Testis (tissue), 3 donors: Measurements from ENCODE around the gene HSD3B7. TPM values are rescaled to one million over a fixed set of nuclear protein-coding genes. Genes with fewer than 3 reads are reported as not detected.
"Not testable (repeated sequence)": the region's sequence is repeated elsewhere in the genome, so short reads cannot be mapped to it uniquely, and the experiment has no call there.

Source experiments
- DNase-seq: peaks from one replicate; pipeline ENCODE4 v3.0.0-alpha.2; 2019
- H3K27ac ChIP-seq, 2 donors: fragments of 200-600 bp; sonication (generic); one replicate each; pipeline ENCODE4 v1.5.1; 2019
- H3K27me3 ChIP-seq: fragments of 200-600 bp; sonication (generic); one replicate; pipeline ENCODE4 v1.5.1; 2019
- H3K36me3 ChIP-seq: fragments of 200-600 bp; sonication (generic); one replicate; pipeline ENCODE4 v1.5.1; 2017; ENCODE audit warnings: low read depth; ENCODE audit errors: missing control alignments
- H3K4me1 ChIP-seq: fragments of 200-600 bp; sonication (generic); one replicate; pipeline ENCODE4 v1.5.1; 2019
- H3K4me3 ChIP-seq, 2 donors: fragments of 200-600 bp; sonication (generic); one replicate each; pipeline ENCODE4 v1.5.1; 2017 to 2019
- H3K9me3 ChIP-seq: fragments of 200-600 bp; sonication (generic); one replicate; pipeline ENCODE4 v1.5.1; 2017
- POLR2A ChIP-seq: fragments of 450-650 bp; IDR thresholded peaks from one replicate; pipeline ENCODE4 v1.6.1; 2017; ENCODE audit warnings: antibody characterized with exemption, mild to moderate bottlenecking, moderate library complexity
- WGBS, 2 donors: methylation state at CpG; one replicate each; pipeline ENCODE4 v1.1.5; 2018; 5-methylcytosine and 5-hydroxymethylcytosine counted together
- intact Hi-C: fragments of 100-400 bp; cut with DNase I; formaldehyde crosslinking; loops from one replicate; pipeline ENCODE4 v1.15.1; 2023; ENCODE audit warnings: low total_unique reads
- polyA plus RNA-seq: library from polyadenylated mRNA; stranded (reverse); fragments of 350-450 nt; fragmentation: Illumina TruSeq; extraction: RNeasy Lipid Tissue Mini Kit (QIAGEN cat#74804); gene quantifications from one replicate; pipeline ENCODE4 v1.2.3, GENCODE V29; 2014; ENCODE audit warnings: low read depth, low replicate concordance; ENCODE audit not compliant: insufficient read depth
- total RNA-seq, 2 donors: library from RNA; depleted of rRNA; stranded (reverse); fragments of >200 nt; gene quantifications; one replicate each; pipeline ENCODE4 v1.2.3, GENCODE V29; 2016
- TF ChIP-seq, protein P1 (sequence below), 3 experiments: fragments of 450-650 bp in 2 of 3; fragments of 200-600 bp in 1 of 3; sonication (generic) in 1 of 3; IDR thresholded peaks; one replicate each; pipeline ENCODE4 v1.5.1; 2016 to 2019; ENCODE audit warnings: antibody characterized with exemption in 3 of 3, mild to moderate bottlenecking in 2 of 3, moderate library complexity in 1 of 3

Gene HSD3B7
- total and polyA plus RNA-seq, 3 donors from 2014 or later, result 5.7 to 8.9 (median 7.4) TPM

DNA sequence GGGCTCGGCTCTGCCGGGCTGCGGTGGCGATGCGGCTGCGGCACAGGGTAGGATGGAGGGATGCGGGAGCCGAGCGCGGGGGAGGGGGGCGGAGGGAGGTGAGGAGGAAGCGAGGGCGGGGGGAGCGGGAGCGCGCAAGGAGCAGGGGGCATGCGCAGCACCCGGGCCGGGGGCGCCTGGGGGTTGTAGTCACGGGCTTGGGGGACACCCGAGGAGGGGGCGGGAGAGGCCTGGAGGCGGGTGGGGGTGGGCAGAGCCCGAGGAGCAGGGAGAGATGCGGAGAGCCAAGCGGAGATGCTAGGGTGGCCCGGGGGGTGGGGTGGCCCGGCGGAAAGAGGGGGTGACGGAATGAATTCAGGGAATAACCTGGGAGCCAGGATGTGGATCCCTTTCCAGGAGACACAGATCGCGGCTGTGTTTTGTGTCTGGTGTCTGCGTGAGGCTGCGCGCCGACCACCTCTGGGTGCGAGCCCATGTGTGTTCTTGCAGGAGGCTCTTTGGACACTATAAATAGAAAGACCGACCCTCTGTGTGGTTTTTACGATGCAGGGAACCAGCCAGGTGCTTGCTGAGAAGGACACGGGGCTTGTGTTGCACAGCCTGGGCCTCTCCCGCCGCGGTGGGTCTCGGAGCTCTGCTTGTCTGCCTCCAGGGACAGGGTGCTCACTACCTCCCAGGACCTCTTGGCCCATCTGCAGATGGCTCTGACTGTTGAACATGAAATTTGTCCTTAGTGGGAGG lies 25.7 kb downstream of the HSD3B7 start, which contains the start of gene STX1B:
TSS of gene STX1B (minus strand) at position 54 of the 741 bp plus-strand sequence. CDS start 242 bp downstream, outside the sequence.
- Histone ChIP-seq H3K4me1 (no peaks in the 10 kb centered on the region), H3K9me3 (no peaks in the 10 kb centered on the region), H3K4me3 (peak within 1 kb of the TSS; percentile 26 to 51), H3K36me3 (no peaks in the 10 kb centered on the region), H3K27ac (no peak within 1 kb of the TSS), H3K27me3 (no peaks in the 10 kb centered on the region)
- DNase-seq, result peak; percentile 48
- TF ChIP-seq, protein P1, sequence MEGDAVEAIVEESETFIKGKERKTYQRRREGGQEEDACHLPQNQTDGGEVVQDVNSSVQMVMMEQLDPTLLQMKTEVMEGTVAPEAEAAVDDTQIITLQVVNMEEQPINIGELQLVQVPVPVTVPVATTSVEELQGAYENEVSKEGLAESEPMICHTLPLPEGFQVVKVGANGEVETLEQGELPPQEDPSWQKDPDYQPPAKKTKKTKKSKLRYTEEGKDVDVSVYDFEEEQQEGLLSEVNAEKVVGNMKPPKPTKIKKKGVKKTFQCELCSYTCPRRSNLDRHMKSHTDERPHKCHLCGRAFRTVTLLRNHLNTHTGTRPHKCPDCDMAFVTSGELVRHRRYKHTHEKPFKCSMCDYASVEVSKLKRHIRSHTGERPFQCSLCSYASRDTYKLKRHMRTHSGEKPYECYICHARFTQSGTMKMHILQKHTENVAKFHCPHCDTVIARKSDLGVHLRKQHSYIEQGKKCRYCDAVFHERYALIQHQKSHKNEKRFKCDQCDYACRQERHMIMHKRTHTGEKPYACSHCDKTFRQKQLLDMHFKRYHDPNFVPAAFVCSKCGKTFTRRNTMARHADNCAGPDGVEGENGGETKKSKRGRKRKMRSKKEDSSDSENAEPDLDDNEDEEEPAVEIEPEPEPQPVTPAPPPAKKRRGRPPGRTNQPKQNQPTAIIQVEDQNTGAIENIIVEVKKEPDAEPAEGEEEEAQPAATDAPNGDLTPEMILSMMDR (IDR thresholded peaks at IDR 0.05), result no peak
- TF ChIP-seq POLR2A, result no peak
- WGBS, 2 donors, result 8% methylated on average over 24 to 44 of the region's 45 CpGs
- intact Hi-C loops, result no loop called here

DNA sequence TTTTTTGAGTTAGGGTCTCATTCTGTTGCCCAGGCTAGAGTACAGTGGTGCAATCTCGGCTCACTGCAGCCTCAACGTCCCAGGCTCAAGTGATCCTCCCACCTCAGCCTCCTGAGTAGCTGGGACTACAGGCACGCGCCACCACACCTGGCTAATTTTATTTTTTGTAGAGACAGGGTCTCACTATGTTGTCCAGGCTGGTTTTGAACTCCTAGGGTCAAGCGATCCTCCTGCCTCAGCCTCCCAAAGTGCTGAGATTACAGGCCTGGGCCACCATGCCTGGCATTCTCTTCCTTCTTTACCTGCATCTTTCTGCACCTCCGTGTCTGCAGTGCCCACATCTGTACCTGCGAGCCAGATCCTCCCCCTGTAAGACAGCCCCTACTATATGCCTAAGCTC lies 26.8 kb downstream of the HSD3B7 start:
- H3K9me3 ChIP-seq, H3K27ac ChIP-seq, H3K27me3 ChIP-seq, H3K36me3 ChIP-seq, intact Hi-C loops, H3K4me3 ChIP-seq, H3K4me1 ChIP-seq, DNase-seq: not testable (repeated sequence)
- 80 to 88% methylated on average over 7 of the region's 7 CpGs for WGBS, 2 donors

DNA sequence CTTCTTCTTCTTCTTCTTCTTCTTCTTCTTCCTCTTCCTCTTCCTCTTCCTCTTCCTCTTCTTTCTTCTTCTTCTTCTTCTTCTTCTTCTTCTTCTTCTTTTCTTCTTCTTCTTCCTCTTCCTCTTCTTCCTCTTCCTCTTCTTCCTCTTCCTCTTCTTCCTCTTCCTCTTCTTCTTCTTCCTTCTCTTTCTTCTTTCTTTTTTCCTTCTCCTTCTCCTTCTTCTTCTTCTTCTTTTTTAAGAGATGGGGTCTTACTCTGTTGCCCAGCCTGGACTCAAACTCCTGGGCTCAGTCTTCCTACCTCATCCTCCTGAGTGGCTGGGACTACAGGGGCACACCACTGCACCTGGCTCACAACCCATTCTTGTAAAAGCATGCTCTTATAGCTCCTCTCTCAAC lies 28.3 kb downstream of the HSD3B7 start:
- H3K27ac ChIP-seq, intact Hi-C loops, H3K36me3 ChIP-seq, H3K9me3 ChIP-seq, H3K4me1 ChIP-seq, H3K27me3 ChIP-seq, H3K4me3 ChIP-seq, DNase-seq: not testable (repeated sequence)

DNA sequence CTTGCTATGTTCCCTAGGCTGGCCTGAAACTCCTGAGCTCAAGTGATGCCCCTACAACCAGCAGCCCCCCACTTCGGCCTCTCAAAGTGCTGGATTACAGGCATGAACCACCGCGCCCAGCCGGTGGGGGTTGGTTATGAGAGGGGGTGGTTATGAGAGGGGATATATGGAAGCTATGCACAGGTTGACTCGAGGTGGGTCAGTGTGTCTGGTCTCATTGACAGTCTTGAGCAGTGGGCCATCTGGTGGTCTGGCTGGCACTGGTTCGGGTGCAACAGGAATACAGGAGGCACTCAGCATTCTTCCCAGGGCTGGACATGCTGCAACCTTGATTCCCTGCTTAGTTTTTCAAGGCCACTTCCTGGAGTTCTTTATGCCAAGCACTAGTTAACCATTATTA lies 31.0 kb downstream of the HSD3B7 start:
- no peak overlapping the region for H3K4me3 ChIP-seq
- 68 to 71% methylated on average over 6 of the region's 6 CpGs for WGBS, 2 donors
- no peaks in the 10 kb centered on the region for H3K9me3 ChIP-seq
- no peaks in the 10 kb centered on the region for H3K27me3 ChIP-seq
- no peak for TF ChIP-seq POLR2A
- TF ChIP-seq, protein P1 (IDR thresholded peaks at IDR 0.05), result no peak
- intact Hi-C loops, result no loop called here
- H3K36me3 ChIP-seq, result no peaks in the 10 kb centered on the region
- H3K27ac ChIP-seq, result no peak overlapping the region
- H3K4me1 ChIP-seq, result no peaks in the 10 kb centered on the region
- no peak for DNase-seq

DNA sequence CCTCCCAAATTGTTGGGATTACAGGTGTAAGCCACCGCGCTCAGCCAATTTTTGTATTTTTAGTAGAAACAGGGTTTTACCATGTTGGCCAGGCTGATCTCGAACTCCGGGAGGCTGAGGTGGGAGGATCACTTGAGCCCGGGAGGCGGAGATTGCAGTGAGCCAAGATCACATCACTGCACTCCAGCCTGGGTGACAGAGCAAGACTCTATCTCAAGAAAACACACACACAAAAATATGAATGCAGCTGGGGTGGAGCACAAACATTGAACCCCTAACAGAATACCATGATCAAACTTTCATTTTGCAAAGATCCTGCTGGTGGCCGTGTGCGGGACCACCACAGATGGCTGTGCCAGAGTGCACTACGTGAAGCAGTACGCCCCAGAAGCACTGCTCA lies 32.7 kb downstream of the HSD3B7 start:
- H3K4me1 ChIP-seq, H3K27ac ChIP-seq, H3K27me3 ChIP-seq, H3K4me3 ChIP-seq, DNase-seq, H3K36me3 ChIP-seq, H3K9me3 ChIP-seq, intact Hi-C loops: not testable (repeated sequence)
- 95 to 97% methylated on average over 10 of the region's 10 CpGs for WGBS, 2 donors

DNA sequence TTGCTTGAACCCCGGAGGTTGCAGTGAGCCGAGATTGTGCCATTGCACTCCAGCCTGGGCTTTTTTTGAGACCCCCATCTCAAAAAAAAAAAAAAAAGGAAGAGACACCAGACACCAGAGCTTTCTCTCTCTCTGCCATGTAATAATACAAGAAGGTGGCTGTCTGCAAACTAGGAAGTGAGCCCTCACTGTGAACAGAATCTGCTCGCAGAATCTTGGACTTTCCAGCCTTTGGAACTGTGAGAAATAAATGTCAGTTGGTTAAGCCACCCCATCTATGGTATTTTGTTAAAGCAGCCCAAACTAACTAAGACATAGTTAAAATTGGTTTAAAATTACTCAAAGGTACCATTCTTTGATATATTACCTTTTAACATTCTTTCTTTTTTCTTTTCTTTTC lies 35.5 kb downstream of the HSD3B7 start:
- no peak for DNase-seq
- no peak overlapping the region for H3K4me3 ChIP-seq
- H3K4me1 ChIP-seq, result peaks cover 9% of the 10 kb centered on the region
- intact Hi-C loops, result no loop called here
- H3K36me3 ChIP-seq, result no peaks in the 10 kb centered on the region
- WGBS, 2 donors, result 95 to 96% methylated on average over 3 of the region's 3 CpGs
- H3K9me3 ChIP-seq, result no peaks in the 10 kb centered on the region
- H3K27ac ChIP-seq, result no peak overlapping the region
- TF ChIP-seq, protein P1 (IDR thresholded peaks at IDR 0.05), result no peak
- no peak for TF ChIP-seq POLR2A
- no peaks in the 10 kb centered on the region for H3K27me3 ChIP-seq
